ENCODE measurements around the gene WNT9B. TPM values are rescaled to one million over a fixed set of nuclear protein-coding genes. Genes with fewer than 3 reads are reported as not detected.
"Not testable (repeated sequence)": the region's sequence is repeated elsewhere in the genome, so short reads cannot be mapped to it uniquely, and the experiment has no call there.

WNT9B gene
- total and polyA plus RNA-seq, 9 of the 15 experiments (the other 6 are each of a cell fraction or from before 2014, with no cell fraction given) = not detected

DNA sequence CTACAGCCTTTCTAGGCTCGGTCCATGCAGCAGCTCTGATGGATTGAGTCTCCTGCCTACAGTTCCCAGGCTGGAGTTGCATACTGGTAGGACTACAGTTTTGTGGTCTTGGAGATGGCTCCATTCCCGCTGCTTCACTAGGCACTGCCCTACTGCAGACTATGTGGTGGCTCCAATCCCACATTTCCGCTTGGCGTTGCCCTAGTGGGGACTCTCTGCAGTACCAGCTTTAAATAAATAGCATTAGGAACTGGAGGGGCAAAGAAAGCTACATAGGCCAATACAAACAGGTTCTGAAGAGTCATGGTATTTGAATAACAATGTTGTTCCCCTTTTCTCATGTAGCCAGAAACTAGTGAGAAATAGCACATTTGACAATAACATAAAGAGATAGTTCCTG lies 66.1 kb downstream of the WNT9B start:
- no peaks in the 10 kb centered on the region for H4K20me1 ChIP-seq (replicated peaks; ENCODE audit: control insufficient read depth, insufficient read depth, low read length)
- DNase-seq (ENCODE audit: extremely low read depth in 1 of 4, low spot score in 3 of 4) (no peak), FAIRE-seq (no peak), ATAC-seq (no peak)
- no peaks in the 10 kb centered on the region for H3K36me3 ChIP-seq (ENCODE audit: control insufficient read depth, insufficient read depth, low read length)
- no peak overlapping the region for H3K4me3 ChIP-seq
- H3K79me2 ChIP-seq (ENCODE audit: control insufficient read depth, insufficient read depth, low read length) = peaks cover 1% of the 10 kb centered on the region; the same call in 1 of the 3 replicates
- no peak for TF ChIP-seq ZNF57 (CRISPR knock-in tag; IDR thresholded peaks at IDR 0.05)
- no peaks in the 10 kb centered on the region for H3K9me1 ChIP-seq (ENCODE audit: control insufficient read depth, insufficient read depth, low read length)
- no TSS peak for BruUV-seq (replicated peaks)
- peaks cover 10 to 12% of the 10 kb centered on the region in 2 experiments; a peak in 3 of 5 replicates for H3K27me3 ChIP-seq (ENCODE audit: control insufficient read depth in 2 of 2, insufficient read depth in 2 of 2, low read length in 2 of 2)
- CTCF ChIA-PET (ENCODE audit: low intra/inter-chr PET ratio) = no interaction called here
- no peaks in the 10 kb centered on the region for H3K9me3 ChIP-seq (replicated peaks; ENCODE audit: control insufficient read depth, insufficient read depth, low read depth, low read length)
- in situ Hi-C loops (cut with MboI) = no loop called here
- no peak overlapping the region for H3K4me2 ChIP-seq (ENCODE audit: insufficient read depth, low read length)
- POLR2A ChIA-PET = interaction anchor here (0.7 kb wide), 1 partner anchor 26 kb away, joined by 3 read pairs; no protein-coding TSS in a partner anchor
- no peak overlapping the region for H3K9ac ChIP-seq (ENCODE audit: insufficient read depth in 1 of 2, low read depth in 2 of 2, low read length in 2 of 2)
- 15% methylated on average over 4 of the region's 4 CpGs for WGBS (ENCODE audit: insufficient coverage, low coverage, missing lambda C conversion rate)
- no peaks in the 10 kb centered on the region; a peak in 1 of 5 replicates for H3K4me1 ChIP-seq (replicated peaks in 1 of 2; ENCODE audit: control insufficient read depth in 2 of 2, insufficient read depth in 2 of 2, low read length in 2 of 2)
- no peak overlapping the region for H3K27ac ChIP-seq (ENCODE audit: extremely low read depth, low read depth, low read length)
- intact Hi-C loops (cut with micrococcal nuclease) = no loop called here
- no peak overlapping the region for H2AFZ ChIP-seq (ENCODE audit: low read depth, low read length)

DNA sequence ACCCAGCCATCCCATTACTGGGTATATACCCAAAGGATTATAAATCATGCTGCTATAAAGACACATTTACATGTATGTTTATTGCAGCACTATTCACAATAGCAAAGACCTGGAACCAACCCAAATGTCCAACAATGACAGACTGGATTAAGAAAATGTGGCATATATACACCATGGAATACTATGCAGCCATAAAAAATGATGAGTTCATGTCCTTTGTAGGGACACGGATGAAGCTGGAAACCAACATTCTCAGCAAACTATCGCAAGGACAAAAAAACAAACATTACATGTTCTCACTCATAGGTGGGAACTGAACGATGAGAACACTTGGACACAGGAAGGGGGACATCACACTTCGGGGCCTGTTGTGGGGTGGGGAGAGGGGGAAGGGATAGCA lies 70.6 kb downstream of the WNT9B start:
- H3K4me3 ChIP-seq; CTCF ChIA-PET (ENCODE audit: low intra/inter-chr PET ratio); H3K27me3 ChIP-seq (ENCODE audit: control insufficient read depth in 2 of 2, insufficient read depth in 2 of 2, low read length in 2 of 2); H4K20me1 ChIP-seq (replicated peaks; ENCODE audit: control insufficient read depth, insufficient read depth, low read length); H3K9me3 ChIP-seq (replicated peaks; ENCODE audit: control insufficient read depth, insufficient read depth, low read depth, low read length); in situ Hi-C loops (cut with MboI); H3K27ac ChIP-seq (ENCODE audit: extremely low read depth, low read depth, low read length); H3K4me2 ChIP-seq (ENCODE audit: insufficient read depth, low read length); ATAC-seq; BruUV-seq (replicated peaks); H3K9me1 ChIP-seq (ENCODE audit: control insufficient read depth, insufficient read depth, low read length); intact Hi-C loops (cut with micrococcal nuclease); FAIRE-seq; H3K9ac ChIP-seq (ENCODE audit: insufficient read depth in 1 of 2, low read depth in 2 of 2, low read length in 2 of 2); H2AFZ ChIP-seq (ENCODE audit: low read depth, low read length); DNase-seq (ENCODE audit: extremely low read depth in 1 of 4, low spot score in 3 of 4); POLR2A ChIA-PET: not testable (repeated sequence)
- Histone ChIP-seq H3K36me3 (ENCODE audit: control insufficient read depth, insufficient read depth, low read length) (peaks cover 15% of the 10 kb centered on the region; the same call in 2 of the 3 replicates), H3K4me1 (replicated peaks in 1 of 2; ENCODE audit: control insufficient read depth in 2 of 2, insufficient read depth in 2 of 2, low read length in 2 of 2) (peaks cover 0 to 11% of the 10 kb centered on the region in 2 experiments; a peak in 3 of 5 replicates), H3K79me2 (ENCODE audit: control insufficient read depth, insufficient read depth, low read length) (peaks cover 46% of the 10 kb centered on the region)
- 71% methylated on average over 4 of the region's 4 CpGs for WGBS (ENCODE audit: insufficient coverage, low coverage, missing lambda C conversion rate)
- TF ChIP-seq KDM1A (IDR thresholded peaks at IDR 0.05) = peak; percentile 12 to 40; a peak in 2 of 4 replicates
- peak; percentile 54; the same call in 1 of the 2 replicates for TF ChIP-seq ADNP (tag; IDR thresholded peaks at IDR 0.05)
- peak; percentile 92 for TF ChIP-seq ZNF146 (CRISPR knock-in tag; IDR thresholded peaks at IDR 0.05; ENCODE audit: unreplicated experiment)
- TF ChIP-seq RBM25 (IDR thresholded peaks at IDR 0.05; ENCODE audit: low read depth, low read length, severe bottlenecking) = peak; percentile 39
- peak; percentile 80 for TF ChIP-seq BCOR (IDR thresholded peaks at IDR 0.05)

All from K562 (cell line).